K562 (cell line): ENCODE measurements around the gene TLCD5. TPM values are rescaled to one million over a fixed set of nuclear protein-coding genes. Genes with fewer than 3 reads are reported as not detected.

ENCODE experiments used
- ATAC-seq: fragments of 200-7000 bp; cut with Tn5 transposase; 3 replicates; pipeline ENCODE4 v1.9.1; 2020; ENCODE audit warnings: moderate library complexity
- BruUV-seq: library from RNA; stranded (reverse); fragments of 400-500 nt; replicated peaks from 2 replicates; lab custom pipeline; 2021; lab: Mats Ljungman, UMichigan
- CTCF ChIA-PET: fragments of 300-600 bp; formaldehyde crosslinking; extraction: SDS; loops from one replicate; lab custom pipeline; 2021; ENCODE audit warnings: low intra/inter-chr PET ratio; lab: Yijun Ruan, JAX
- POLR2A ChIA-PET: fragments of 300-600, 350-650 bp; sonication (Branson Sonifier 250); formaldehyde crosslinking; extraction: SDS; loops from one replicate; lab custom pipeline; 2021; ENCODE audit warnings: antibody characterized with exemption, inconsistent platforms; lab: Yijun Ruan, JAX
- DNase-seq, 4 experiments: peaks; one replicate each; pipeline versions ENCODE4 v3.0.0 to v3.0.0-alpha.2; 2011 to 2018; ENCODE audit warnings: low spot score in 3 of 4, mixed read lengths in 3 of 4; ENCODE audit errors: extremely low read depth in 1 of 4
- FAIRE-seq: peaks from 2 replicates; lab custom pipeline; 2011; peaks lifted over from hg19 to GRCh38; lab: Jason Lieb, UNC
- H2AFZ ChIP-seq: 2 replicates; pipeline ENCODE4 v1.6.0; 2011; ENCODE audit warnings: low read depth, low read length, control low read depth, inconsistent platforms
- H3K27ac ChIP-seq: fragments of 200-600 bp; 3 replicates; pipeline ENCODE4 v1.8.0; 2011; ENCODE audit warnings: low read depth, mild to moderate bottlenecking, control low read depth, inconsistent platforms, low read length, moderate library complexity, mixed read lengths; ENCODE audit errors: extremely low read depth
- H3K27me3 ChIP-seq, 2 experiments: fragments of 300-600 bp in 1 of 2; 2 replicates in 1 of 2; 3 replicates in 1 of 2; pipeline versions ENCODE4 v1.6.0 to v1.8.0; 2011; ENCODE audit warnings: inconsistent platforms in 2 of 2, low read length in 2 of 2, mild to moderate bottlenecking in 1 of 2, mixed read lengths in 1 of 2, moderate library complexity in 1 of 2; ENCODE audit not compliant: control insufficient read depth in 2 of 2, insufficient read depth in 2 of 2
- H3K36me3 ChIP-seq: fragments of 300-600 bp; 3 replicates; pipeline ENCODE4 v1.8.0; 2011; ENCODE audit warnings: mild to moderate bottlenecking, low read length, inconsistent platforms; ENCODE audit not compliant: control insufficient read depth, insufficient read depth
- H3K4me1 ChIP-seq, 2 experiments: fragments of 200-600 bp in 1 of 2; replicated peaks in 1 of 2; 2 replicates in 1 of 2; 3 replicates in 1 of 2; pipeline versions ENCODE4 v1.5.1 to v1.8.0; 2011; ENCODE audit warnings: inconsistent platforms in 2 of 2, low read length in 2 of 2, mild to moderate bottlenecking in 1 of 2, mixed read lengths in 1 of 2, moderate library complexity in 1 of 2; ENCODE audit not compliant: control insufficient read depth in 2 of 2, insufficient read depth in 2 of 2
- H3K4me2 ChIP-seq: 2 replicates; pipeline ENCODE4 v1.6.1; 2011; ENCODE audit warnings: low read length, control low read depth, inconsistent platforms, mixed read lengths; ENCODE audit not compliant: insufficient read depth
- H3K4me3 ChIP-seq: fragments of 200-600 bp; sonication (generic), shearing (Covaris generic); 2 replicates; pipeline ENCODE4 v1.5.1; 2016; ENCODE audit warnings: control low read depth, inconsistent platforms
- H3K79me2 ChIP-seq: fragments of 200-600 bp; 3 replicates; pipeline ENCODE4 v1.8.0; 2011; ENCODE audit warnings: low read length, inconsistent platforms; ENCODE audit not compliant: control insufficient read depth, insufficient read depth
- H3K9ac ChIP-seq, 2 experiments: 2 replicates each; pipeline versions ENCODE4 v1.6.0 to v1.6.1; 2011; ENCODE audit warnings: low read depth in 2 of 2, low read length in 2 of 2, control low read depth in 1 of 2, inconsistent platforms in 1 of 2, mild to moderate bottlenecking in 1 of 2, mixed read lengths in 1 of 2; ENCODE audit not compliant: insufficient read depth in 1 of 2
- H3K9me1 ChIP-seq: one replicate; pipeline ENCODE4 v1.6.0; 2011; ENCODE audit warnings: inconsistent platforms, mild to moderate bottlenecking, low read length, moderate library complexity; ENCODE audit not compliant: control insufficient read depth, insufficient read depth
- H3K9me3 ChIP-seq: replicated peaks from 2 replicates; pipeline ENCODE4 v1.5.1; 2011; ENCODE audit warnings: low read depth, low read length, inconsistent platforms; ENCODE audit not compliant: control insufficient read depth, insufficient read depth
- H4K20me1 ChIP-seq: replicated peaks from 2 replicates; pipeline ENCODE4 v1.6.1; 2011; ENCODE audit warnings: low read length, inconsistent platforms, mixed read lengths; ENCODE audit not compliant: control insufficient read depth, insufficient read depth
- C11orf30 ChIP-seq: fragments of 450-650 bp; IDR thresholded peaks from 2 replicates; pipeline ENCODE4 v1.6.1; 2016; ENCODE audit warnings: low read depth, mild to moderate bottlenecking
- CEBPG ChIP-seq, 3 experiments: fragments of 200-800 bp in 1 of 3; sonication (Bioruptor generic) in 1 of 3; sonication (generic) in 1 of 3; formaldehyde crosslinking in 1 of 3; IDR thresholded peaks in 2 of 3; conservative IDR thresholded peaks in 1 of 3; 2 replicates each; pipeline versions ENCODE4 v1.6.1 to v1.8.0; 2016 to 2022; ENCODE audit warnings: missing compliant biosample characterization in 2 of 3, missing genetic modification characterization in 2 of 3, mild to moderate bottlenecking in 1 of 3, missing genetic modification reagents in 1 of 3
- HCFC1 ChIP-seq: IDR thresholded peaks from 2 replicates; pipeline ENCODE4 v1.6.1; 2012; ENCODE audit warnings: low read depth, low read length, improper control_type of control experiment
- NBN ChIP-seq: fragments of 450-650 bp; IDR thresholded peaks from 2 replicates; pipeline ENCODE4 v1.6.1; 2016; ENCODE audit warnings: low read depth, mild to moderate bottlenecking
- NFE2 ChIP-seq: IDR thresholded peaks from 2 replicates; pipeline ENCODE4 v1.6.1; 2014; ENCODE audit warnings: antibody characterized with exemption, low read depth
- POLR3G ChIP-seq: IDR thresholded peaks from 2 replicates; pipeline ENCODE4 v1.6.1; 2011; ENCODE audit not compliant: insufficient read length, insufficient replicate concordance; ENCODE audit errors: extremely low read depth
- RAD21 ChIP-seq, 2 experiments: fragments of 250-450 bp in 1 of 2; fragments of 450-650 bp in 1 of 2; sonication (Bioruptor Pico) in 1 of 2; formaldehyde crosslinking in 1 of 2; IDR thresholded peaks in 1 of 2; conservative IDR thresholded peaks in 1 of 2; 2 replicates each; pipeline versions ENCODE4 v1.4.0 to v1.8.0; 2020 to 2022; ENCODE audit warnings: mild to moderate bottlenecking in 2 of 2, moderate library complexity in 1 of 2
- RBM25 ChIP-seq: fragments of 200-400 bp; formaldehyde crosslinking; IDR thresholded peaks from 2 replicates; pipeline ENCODE4 v1.6.1; 2018; ENCODE audit warnings: low read length, low read depth, moderate library complexity; ENCODE audit not compliant: severe bottlenecking
- TARDBP ChIP-seq: fragments of 450-650 bp; IDR thresholded peaks from 2 replicates; pipeline ENCODE4 v1.6.1; 2016
- TEAD4 ChIP-seq, 2 experiments: sonication (generic) in 1 of 2; formaldehyde crosslinking in 1 of 2; IDR thresholded peaks; 2 replicates each; pipeline versions ENCODE4 v1.6.1 to v1.8.0; 2012 to 2022; ENCODE audit warnings: borderline replicate concordance in 1 of 2, inconsistent platforms in 1 of 2, low read length in 1 of 2, mild to moderate bottlenecking in 1 of 2, missing genetic modification reagents in 1 of 2
- TRIM25 ChIP-seq: fragments of 450-650 bp; IDR thresholded peaks from 2 replicates; pipeline ENCODE4 v1.7.0; 2016; ENCODE audit warnings: borderline replicate concordance
- XRCC3 ChIP-seq: fragments of 450-650 bp; IDR thresholded peaks from 2 replicates; pipeline ENCODE4 v1.6.1; 2017; ENCODE audit warnings: mild to moderate bottlenecking, moderate library complexity
- WGBS: fragments of 100-300 bp; shearing (Covaris generic); methylation state at CpG from one replicate; pipeline ENCODE4 v1.1.6; 2016; ENCODE audit warnings: low coverage, mixed read lengths; ENCODE audit not compliant: insufficient coverage; ENCODE audit errors: missing lambda C conversion rate; 5-methylcytosine and 5-hydroxymethylcytosine counted together
- in situ Hi-C: fragments of 300-500 bp; cut with MboI; formaldehyde crosslinking; loops from 4 replicates; pipeline ENCODE4 v1.15.0; 2018; ENCODE audit warnings: inconsistent platforms, mixed read lengths
- intact Hi-C: fragments of 100-400 bp; cut with micrococcal nuclease; formaldehyde crosslinking; loops from 2 replicates; pipeline ENCODE4 v1.14.2; 2022
- polyA plus RNA-seq, 8 experiments: library from polyadenylated mRNA; depleted of rRNA in 4 of 8; stranded (reverse) in 5 of 8; unstranded in 3 of 8; fragments of >200 nt; fragmentation: Nextera tagmentation in 2 of 8; fragmentation: Illumina TruSeq in 1 of 8; extraction: Ambion mirVana in 2 of 8; extraction: Trizol in 1 of 8; gene quantifications; 2 replicates each; pipeline versions ENCODE4 v1.2.1 to v1.2.3, GENCODE V29; 2011 to 2014; ENCODE audit warnings: inconsistent platforms in 1 of 8, missing spikeins in 1 of 8
- total RNA-seq, 7 experiments: library from RNA; depleted of rRNA in 6 of 7; stranded (reverse); fragments of >200 nt in 6 of 7; fragmentation: Illumina TruSeq in 2 of 7; extraction: Trizol in 2 of 7; gene quantifications; 2 replicates each; pipeline versions ENCODE4 v1.2.1 to v1.2.3, GENCODE V29; 2011 to 2021; ENCODE audit warnings: low replicate concordance in 1 of 7
- TF ChIP-seq, protein P1 (sequence below): fragments of 250-450 bp; sonication (Bioruptor Pico); IDR thresholded peaks from 2 replicates; pipeline ENCODE4 v1.8.0; 2021; ENCODE audit warnings: borderline replicate concordance, mild to moderate bottlenecking, moderate library complexity; ENCODE audit not compliant: poor library complexity, severe bottlenecking

Gene TLCD5
- total and polyA plus RNA-seq, 9 of the 15 experiments (the other 6 are each of a cell fraction or from before 2014, with no cell fraction given), result 0.94 to 5.1 (median 1.6) TPM

DNA sequence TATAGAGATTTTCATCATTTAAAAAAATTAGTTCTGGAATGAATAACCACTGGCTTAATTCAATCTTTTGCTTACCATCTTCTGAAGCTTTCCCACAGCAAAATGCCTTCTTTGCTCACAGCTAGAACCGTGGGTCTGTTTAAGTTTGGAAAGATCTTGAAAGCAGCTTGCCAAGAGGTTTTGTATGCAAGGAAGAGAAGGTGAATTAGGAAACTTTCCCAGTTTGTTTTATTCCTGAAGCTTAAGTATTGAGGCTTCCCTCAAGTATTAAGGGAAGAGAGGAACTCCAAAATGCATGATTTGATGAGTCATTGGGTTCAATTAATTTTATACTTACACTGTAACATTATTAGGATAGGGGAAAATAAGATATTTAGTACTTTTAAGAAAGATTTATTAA lies 9.2 kb downstream of the TLCD5 start:
- H3K36me3 ChIP-seq, result no peaks in the 10 kb centered on the region
- TF ChIP-seq NFE2, result no peak
- TF ChIP-seq, protein P1, sequence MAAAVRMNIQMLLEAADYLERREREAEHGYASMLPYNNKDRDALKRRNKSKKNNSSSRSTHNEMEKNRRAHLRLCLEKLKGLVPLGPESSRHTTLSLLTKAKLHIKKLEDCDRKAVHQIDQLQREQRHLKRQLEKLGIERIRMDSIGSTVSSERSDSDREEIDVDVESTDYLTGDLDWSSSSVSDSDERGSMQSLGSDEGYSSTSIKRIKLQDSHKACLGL (CRISPR knock-in tag), result no peak
- no peak for TF ChIP-seq CEBPG (CRISPR knock-in tag; IDR thresholded peaks at IDR 0.05)
- no peak for TF ChIP-seq CEBPG (tag; conservative IDR thresholded peaks at IDR 0.05 in 1 of 2, IDR thresholded peaks at IDR 0.05 in 1 of 2)
- no peak for TF ChIP-seq TARDBP
- no peak for TF ChIP-seq C11orf30
- no peak for TF ChIP-seq POLR3G
- no peak for TF ChIP-seq TRIM25
- TF ChIP-seq NBN, result no peak
- no peak for TF ChIP-seq XRCC3
- no peak for TF ChIP-seq RBM25
- TF ChIP-seq RAD21 (CRISPR knock-in tag; conservative IDR thresholded peaks at IDR 0.05 in 1 of 2, IDR thresholded peaks at IDR 0.05 in 1 of 2), result no peak
- TF ChIP-seq TEAD4 (IDR thresholded peaks at IDR 0.05; ENCODE audit: low read length), result no peak
- TF ChIP-seq TEAD4 (CRISPR knock-in tag; IDR thresholded peaks at IDR 0.05; ENCODE audit: borderline replicate concordance), result no peak
- no peak for TF ChIP-seq HCFC1
- TF ChIP-seq, all 486 proteins: peak for 0
- in situ Hi-C loops (no loop called here), intact Hi-C loops (loop anchor here (2.0 to 10.0 kb wide), 2 partner anchors 160 to 350 kb away; no protein-coding TSS in a partner anchor)
- DNase-seq (no peak), ATAC-seq (no peak), FAIRE-seq (no peak)
- Histone ChIP-seq H4K20me1 (peaks cover 8% of the 10 kb centered on the region; the same call in 1 of the 2 replicates), H3K27me3 (no peaks in the 10 kb centered on the region), H3K4me1 (peaks cover 6 to 13% of the 10 kb centered on the region in 2 experiments; a peak in 4 of 5 replicates), H3K79me2 (peaks cover 30% of the 10 kb centered on the region), H3K9ac (no peak overlapping the region), H2AFZ (no peak overlapping the region), H3K4me2 (no peak overlapping the region), H3K9me3 (no peaks in the 10 kb centered on the region), H3K9me1 (no peaks in the 10 kb centered on the region), H3K4me3 (no peak overlapping the region), H3K27ac (no peak overlapping the region)
- ChIA-PET CTCF (interaction anchor here (2.3 kb wide), 1 partner anchor 177 kb away, joined by 7 read pairs; the partner anchor contains the start of gene GRIK4), POLR2A (interaction anchor here (0.6 kb wide), 1 partner anchor 66 kb away, joined by 3 read pairs; no protein-coding TSS in a partner anchor)
- BruUV-seq, result no TSS peak
- WGBS, result 0% methylated on average over 1 of the region's 1 CpG
